NCI-H69 (cell line): ENCODE data around the gene PAX2.

Experiments
- DNase-seq: peaks from one replicate; lab custom pipeline; 2025; lab: John Stamatoyannopoulos, UW

PAX2 gene

GRCh38 chr10:100724531-100725027, 20.8 kb upstream of the PAX2 start:
- DNase-seq, result no peak

GRCh38 chr10:100725071-100725471, 20.3 kb upstream of the PAX2 start:
- no peak for DNase-seq

DNA sequence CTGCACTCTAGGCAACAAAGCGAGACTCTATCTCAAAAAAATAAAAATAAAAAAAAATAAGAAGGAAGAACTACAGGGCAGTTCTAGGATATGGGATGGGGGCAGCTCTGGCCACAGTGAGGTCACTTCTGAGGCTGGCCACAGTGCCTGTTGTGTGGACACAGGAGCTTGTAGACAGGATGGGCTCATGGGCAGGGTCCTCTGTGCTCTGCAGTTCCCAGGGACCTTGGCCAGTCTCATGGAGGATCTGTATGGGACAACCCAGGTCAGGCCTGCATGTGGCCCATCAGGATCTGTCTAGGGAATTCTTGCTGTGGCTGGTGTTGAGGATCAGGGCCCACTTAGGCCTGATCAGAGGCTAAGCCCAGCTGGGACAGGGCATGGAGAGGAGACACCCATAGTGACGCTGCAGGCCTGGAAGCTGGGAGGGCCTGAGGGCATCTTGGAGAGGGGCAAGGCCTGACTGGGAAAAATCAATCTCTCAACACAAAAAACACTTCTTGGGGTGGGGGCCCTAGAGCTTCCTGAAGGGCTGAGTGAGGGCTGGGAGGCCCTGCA, 19.4 kb upstream of the PAX2 start:
- DNase-seq, result no peak

DNA sequence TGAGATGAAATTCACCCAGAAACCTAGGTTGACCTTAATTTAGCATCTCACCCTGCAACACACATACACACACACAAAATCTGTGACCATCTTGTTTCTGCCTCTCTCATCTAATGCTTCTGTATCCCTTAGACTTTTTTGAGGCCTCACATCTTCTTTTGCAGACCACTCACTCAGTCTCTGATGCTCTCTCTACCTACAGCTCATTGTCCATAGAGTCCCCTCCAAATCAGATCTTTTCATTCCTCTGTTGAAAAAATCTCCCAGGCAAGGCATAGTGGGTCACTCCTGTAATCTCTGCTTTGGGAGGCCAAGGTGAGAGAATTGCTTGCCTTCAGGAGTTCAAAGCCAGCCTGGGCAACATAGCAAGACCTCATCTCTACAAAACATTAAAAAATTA, 17.6 kb upstream of the PAX2 start:
- no peak for DNase-seq

DNA sequence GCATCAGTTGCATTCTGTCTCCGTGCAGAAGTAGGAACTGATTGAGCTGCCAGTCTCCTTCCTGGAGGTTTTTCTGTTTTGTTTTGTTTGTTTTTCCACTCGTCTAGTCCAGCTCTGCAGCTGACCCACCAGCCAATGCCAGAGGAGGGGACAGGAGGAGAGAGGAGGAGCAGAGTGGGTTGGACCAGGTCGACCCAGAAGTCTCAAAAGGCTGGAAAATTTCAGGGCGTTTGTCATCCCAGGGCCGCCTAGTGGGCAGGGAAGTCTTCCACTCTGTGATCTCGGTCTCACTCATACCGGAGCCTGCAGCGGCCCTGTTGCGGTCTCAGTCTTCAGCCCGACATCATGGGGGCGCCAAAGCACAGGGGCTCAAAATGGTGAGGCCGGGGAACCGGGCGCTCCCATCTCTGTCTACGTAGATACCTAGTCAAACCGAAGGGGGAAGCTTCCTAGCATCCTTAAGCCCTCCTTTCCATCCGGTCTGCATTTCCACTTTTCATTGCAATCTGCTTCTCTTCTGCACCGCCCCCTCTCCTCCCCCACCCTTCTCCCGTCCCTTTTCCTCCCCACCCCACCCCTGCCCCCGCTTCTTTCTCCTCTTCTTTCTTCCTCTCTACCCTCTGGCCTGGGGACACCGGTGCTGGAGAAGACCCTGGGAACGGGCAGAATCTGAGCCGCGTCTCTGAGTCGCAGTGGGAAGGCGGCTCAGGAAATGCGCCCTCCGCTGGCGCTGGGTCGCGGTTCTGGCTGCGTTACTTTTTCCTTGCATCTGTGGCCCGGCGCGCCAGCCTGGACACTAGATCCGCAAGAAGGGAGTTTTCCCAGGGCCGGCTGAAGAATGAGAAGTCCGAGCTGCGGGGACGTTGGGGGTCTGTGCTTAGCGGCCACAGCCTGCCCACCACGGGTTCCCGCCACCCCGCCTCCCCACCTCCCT, 16.2 kb upstream of the PAX2 start:
- peak; percentile 12 for DNase-seq

- no peak for DNase-seq
Observed at GRCh38 chr10:100729862-100730724, 15.3 kb upstream of the PAX2 start.

DNA sequence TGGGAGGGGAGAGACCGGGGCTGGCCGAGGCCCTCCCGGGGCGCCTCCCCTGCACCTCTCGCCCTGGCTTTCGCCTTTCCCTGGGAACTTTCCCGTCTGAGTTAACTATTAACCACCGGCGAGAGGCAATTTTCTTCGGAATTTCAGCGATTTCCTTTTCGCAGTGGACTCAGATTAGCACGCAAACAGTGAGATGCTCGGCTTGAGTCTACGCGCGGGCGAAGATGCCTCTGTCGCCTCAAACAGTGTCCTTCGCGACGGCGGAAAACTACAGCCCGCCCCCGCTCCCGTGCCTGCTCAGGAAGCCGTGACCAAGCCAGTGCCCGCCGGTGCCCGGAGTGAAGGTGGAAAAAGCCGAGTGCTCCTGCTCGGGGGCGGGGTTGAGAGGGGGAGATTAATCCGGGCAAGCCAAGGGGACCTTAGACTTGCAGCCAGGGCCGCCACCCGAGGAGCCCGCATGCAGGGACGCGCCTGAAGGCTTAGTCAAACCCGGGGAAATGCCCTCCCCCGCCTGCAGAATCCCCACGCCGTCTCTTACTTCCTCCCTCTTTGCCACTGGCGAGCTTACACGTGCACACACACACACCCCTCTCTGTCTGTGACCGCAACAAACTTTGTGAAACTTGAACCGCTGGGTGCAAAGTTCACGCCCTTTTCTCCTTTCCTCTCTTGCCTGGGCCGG, 14.5 kb upstream of the PAX2 start:
- no peak for DNase-seq

- DNase-seq, result no peak
Observed at GRCh38 chr10:100731407-100732240, 13.8 kb upstream of the PAX2 start.

DNA sequence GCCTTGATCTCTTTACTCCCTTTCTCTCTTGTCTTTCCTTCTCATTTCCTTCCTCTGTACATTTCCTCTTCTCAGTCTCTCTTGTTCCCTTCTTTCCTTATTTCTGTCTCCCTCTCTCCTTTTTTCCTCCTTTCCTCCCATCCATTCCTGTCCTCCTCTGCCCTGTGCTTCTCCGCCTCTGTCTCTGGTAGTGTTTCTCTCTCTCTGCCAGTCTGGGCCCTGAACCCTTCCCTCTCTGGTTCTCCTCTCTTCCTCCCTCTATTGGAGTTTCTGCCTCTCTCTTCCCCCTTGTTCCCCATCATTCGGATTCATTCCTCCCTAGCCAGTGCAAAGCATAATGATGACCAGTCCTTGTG, 13.2 kb upstream of the PAX2 start:
- no peak for DNase-seq

GRCh38 chr10:100733329-100733728, 12.1 kb upstream of the PAX2 start:
- no peak for DNase-seq

- DNase-seq, result no peak
Observed at GRCh38 chr10:100734295-100735086, 10.9 kb upstream of the PAX2 start.

DNA sequence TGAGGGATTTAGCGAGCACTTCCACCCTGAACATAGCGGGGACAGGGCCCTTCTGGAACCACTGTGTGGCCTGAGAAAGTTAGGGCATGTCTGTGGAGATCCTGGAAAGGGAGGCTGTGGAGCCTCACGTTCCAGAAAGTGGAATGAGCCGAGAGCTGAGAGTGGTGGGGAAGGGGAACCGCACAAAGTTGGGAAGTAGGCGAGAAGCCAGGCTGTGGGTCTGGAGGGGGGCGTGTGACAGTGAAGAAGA, 10.4 kb upstream of the PAX2 start:
- no peak for DNase-seq

DNA sequence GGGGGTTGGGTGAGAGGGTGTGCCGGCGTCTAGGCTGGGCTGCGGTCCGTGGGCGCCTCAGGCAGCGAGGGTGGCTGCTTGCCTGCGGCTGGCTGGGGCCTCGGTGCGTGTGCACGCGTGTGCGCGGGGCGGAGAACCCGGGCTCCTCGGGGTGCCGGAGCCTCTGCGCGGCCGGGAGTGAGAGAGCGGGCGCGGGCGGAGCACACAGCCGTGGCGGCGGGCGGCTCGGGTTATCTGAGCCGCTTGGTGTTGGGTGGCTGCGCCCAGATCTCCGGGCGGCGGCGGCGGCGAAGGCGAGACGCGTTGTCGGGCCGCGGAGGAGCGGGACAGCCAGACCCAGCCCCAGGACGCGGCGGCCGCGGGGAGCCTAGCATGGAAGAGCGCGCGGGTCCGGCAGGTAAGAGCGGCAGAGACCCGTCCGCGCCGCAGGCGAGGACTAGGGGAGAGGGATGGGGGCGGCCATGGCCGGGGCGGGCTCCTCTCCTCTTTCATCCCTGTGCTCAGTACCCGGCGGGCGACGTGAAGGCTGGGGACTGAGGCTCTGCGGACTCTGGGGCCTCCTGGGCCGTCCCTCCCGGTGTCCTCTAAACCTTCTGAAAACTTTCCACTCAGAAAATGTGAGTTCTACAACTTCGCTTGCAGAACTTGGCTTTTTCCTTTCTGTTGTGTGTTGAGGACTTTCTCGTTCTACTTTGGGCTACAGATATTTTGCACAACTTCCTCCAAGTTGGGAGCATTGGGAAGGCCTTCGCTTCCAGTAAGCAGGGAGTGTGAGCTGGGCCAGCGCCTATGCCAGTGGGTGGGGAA, 9.8 kb upstream of the PAX2 start:
- DNase-seq, result no peak

DNA sequence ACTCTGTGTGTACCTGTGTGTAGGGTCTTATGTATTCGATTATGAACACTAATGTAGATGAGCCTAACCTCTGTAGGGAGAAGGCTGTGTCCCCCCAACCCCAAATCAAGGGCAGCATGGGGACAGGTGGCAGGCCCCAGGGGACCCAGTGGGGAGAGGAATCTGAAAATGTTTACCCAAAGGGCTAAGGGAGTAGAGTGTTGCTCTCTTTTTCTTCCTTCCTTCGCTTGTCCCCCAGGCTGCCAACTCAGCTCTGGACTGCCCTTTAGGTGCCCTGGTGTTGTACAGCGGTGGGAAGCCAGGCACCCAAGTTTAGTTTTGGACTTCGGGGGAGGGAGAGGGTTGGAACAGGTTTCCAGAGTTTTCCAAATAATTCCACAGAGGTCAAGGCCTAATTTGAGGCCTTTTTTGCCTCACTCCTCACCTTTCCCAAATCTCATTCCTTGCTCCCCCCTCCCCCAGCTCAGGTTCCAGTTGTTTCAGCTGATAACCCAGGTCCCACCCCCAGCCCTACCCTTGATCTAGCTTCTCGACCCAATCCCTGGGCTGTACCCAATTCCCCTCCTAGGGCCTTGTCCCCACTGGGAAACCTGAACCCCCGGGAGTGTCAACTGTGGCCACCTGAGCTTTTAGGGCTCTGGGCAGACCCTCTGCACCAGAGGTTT, 9.1 kb upstream of the PAX2 start:
- DNase-seq, result no peak

GRCh38 chr10:100736809-100737354, 8.5 kb upstream of the PAX2 start:
- DNase-seq, result no peak

GRCh38 chr10:100737355-100738054, 7.9 kb upstream of the PAX2 start:
- no peak for DNase-seq

DNA sequence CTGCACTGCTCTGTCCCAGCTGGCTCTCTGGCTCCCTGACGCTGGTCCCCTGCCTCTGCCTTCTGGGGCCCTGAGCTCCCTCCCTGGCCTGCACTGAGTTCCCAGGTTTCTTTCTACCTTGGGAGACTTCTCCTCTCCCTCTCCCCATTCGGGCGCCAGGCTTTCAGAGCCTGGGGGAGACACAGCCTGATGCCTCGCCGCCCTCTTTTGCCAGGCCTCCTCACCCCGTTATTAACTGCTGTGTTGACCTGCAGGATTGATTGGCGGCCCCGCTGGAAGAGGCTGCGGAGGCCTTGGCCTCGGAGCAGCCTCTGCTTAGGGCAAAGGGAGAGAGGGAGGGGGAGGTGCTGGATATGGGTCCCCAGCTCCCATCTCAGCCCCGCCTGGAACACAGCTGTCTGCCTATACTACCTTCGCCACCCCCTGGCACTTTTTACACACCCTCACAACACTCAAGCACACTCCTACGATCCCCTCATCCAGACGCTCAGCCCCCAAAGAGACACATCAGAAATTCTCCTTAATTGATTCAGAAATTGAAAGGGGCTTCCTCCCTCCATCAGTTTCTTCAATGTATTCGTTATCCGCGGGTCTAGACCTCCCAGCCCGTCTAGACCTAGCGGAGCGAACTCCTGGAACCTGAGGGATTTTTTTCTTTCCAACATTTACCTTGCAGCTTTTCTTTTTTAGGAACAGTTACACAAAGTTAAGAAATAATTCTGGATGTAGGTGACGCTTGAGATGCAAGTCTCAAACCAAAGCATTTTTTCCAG, 7.1 kb upstream of the PAX2 start:
- DNase-seq, result no peak
